NCI-H128 (cell line): ENCODE data around the gene ARAP3.

Source experiments
- DNase-seq: peaks from one replicate; lab custom pipeline; 2025; ENCODE audit not compliant: unreplicated experiment; lab: John Stamatoyannopoulos, UW

ARAP3 gene

DNA sequence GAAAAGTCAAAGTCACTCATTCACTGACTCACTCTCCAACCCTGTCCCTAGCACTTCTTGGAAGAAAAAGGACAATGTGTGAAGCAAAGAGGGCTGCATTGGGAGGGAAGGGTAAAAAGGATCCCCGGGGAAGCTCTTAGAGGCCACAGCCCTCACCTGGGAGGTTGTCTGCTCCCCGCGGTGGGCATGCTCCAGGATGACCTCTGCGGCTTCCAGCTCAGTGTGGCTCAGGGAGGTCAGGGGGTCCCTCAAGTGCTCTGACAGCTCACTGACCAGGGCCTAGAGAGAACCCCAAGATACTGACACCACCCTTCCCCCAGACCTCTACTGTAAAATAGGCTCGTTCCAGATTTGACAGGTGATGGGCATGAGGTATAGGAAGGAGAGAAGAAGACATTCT lies 34.8 kb downstream of the ARAP3 start:
- DNase-seq: no peak

DNA sequence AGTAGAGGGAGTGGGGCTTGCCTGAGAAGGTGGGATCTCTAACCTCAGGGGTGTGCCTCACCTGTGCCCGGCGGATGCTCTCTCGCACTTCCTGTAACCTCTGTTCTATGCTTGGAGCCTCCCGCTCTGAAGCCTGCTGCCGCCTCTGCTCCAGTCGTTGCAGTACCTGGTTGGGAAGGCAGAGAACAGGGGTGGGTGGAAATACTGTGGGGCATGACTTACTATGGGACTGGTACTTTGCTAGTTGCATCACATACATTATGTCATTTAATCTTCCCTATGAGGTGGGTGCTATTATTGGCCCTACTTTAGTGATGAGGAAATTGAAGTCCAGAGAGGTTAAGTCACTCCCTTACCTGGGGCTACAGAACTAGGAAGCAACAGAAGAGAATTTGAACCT lies 36.0 kb downstream of the ARAP3 start:
- DNase-seq: no peak

DNA sequence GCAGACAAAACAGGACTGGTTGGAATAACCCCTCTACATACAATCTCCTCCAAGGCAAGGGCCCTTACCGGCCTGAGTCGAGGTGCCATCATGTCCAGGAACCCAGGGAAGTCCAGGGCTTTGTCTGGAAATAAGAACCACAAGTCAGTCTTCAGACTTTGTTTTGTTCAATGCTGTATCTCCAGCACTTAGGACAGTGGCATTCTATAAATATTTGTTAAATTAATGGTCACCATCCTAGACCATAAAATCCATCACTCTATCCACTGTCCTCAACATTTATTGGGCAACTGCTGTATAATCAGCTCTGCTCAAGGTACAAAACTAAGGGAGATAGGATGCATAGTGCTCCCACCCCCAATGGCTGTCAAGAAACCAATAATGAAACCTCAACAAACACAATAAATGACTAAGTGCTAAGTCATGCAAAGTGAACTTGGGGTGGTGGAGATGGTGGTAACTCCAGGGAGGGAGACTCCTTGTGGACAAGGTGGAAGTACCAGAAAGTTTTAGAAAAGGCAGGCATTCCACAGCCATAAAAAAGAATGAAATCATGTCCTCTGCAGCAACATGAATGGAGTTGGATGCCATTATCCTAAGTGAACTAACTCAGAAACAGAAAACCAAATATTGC lies 40.3 kb downstream of the ARAP3 start:
- DNase-seq: no peak

DNA sequence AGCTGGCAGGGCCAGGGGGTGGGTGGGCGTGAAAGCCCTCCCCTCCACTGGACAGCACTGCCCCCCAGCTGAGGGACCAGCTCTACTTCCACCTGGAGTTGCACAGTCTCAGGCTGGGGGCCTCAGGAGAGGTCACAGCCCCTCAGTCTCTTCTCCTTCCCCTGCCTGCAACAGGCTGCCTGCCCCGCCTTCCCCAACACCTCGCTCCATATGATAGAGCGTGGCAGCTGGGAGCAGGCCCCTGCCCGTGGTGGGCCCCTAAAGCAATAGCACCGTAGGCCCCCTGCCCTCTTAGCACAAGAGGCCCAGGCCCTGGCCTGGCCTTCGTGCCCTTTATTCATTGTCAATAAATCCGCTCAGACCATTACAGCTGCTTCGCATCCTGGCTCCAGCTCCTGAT lies 41.3 kb downstream of the ARAP3 start:
- no peak for DNase-seq

DNA sequence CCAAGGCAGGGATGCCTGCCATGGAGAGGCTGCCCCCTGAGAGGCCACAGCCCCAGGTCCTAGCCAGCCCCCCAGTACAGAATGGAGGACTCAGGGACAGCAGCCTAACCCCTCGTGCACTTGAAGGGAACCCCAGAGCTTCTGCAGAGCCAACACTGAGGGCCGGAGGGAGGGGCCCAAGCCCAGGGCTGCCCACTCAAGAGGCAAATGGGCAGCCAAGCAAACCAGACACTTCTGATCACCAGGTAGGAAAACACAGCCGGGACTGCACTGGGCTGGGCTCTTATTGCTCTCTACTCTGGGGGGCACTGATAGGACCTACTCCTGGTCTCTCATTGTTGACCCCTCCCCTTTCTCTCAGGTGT lies 42.0 kb downstream of the ARAP3 start:
- no peak for DNase-seq

DNA sequence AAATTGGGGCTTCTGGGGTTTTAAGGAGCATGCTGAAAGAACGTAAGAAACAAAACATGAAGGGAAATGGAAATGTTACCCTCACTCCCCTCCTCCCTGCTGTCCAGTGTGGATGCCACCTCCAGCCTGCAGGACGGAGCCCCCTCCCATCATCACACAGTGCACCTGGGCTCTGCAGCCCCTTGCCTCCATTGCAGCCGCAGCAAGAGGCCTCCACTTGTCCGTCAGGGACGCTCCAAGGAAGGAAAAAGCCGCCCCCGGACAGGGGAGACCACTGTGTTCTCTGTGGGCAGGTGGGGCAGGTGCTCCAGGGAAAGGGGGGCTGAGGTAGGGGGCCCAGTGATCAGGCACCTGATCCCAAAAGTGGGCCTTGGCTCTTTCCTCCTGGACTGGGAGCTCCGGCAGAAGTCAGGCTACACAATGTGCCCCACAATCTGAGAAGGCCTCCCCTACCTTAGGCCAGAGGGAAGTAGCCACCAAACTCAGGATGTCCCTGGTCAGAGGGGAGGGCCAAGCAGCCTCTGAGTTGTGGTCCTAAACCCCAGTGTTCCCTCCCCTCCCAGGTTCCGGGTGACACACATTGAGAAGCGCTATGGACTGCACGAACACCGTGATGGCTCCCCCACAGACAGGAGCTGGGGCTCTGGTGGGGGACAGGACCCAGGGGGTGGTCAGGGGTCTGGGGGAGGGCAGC lies 42.5 kb downstream of the ARAP3 start:
- DNase-seq: no peak

DNA sequence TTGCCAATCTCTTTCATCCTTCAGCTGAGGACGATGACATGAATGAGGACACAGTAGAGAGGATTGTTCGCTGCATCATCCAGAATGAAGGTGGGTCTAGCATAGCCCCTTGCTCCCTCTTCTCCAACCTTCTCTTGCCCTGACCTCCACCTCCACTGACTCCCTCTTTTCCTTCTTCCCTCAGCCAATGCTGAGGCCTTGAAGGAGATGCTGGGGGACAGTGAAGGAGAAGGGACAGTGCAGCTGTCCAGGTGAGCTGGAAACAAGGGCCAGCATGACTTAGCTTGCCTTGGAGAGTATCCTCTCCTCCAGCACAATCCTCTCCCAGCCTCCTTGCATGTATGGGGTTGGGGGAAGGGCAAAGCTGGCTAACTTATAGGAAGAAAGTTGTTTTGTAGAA lies 43.3 kb downstream of the ARAP3 start:
- DNase-seq: no peak

DNA sequence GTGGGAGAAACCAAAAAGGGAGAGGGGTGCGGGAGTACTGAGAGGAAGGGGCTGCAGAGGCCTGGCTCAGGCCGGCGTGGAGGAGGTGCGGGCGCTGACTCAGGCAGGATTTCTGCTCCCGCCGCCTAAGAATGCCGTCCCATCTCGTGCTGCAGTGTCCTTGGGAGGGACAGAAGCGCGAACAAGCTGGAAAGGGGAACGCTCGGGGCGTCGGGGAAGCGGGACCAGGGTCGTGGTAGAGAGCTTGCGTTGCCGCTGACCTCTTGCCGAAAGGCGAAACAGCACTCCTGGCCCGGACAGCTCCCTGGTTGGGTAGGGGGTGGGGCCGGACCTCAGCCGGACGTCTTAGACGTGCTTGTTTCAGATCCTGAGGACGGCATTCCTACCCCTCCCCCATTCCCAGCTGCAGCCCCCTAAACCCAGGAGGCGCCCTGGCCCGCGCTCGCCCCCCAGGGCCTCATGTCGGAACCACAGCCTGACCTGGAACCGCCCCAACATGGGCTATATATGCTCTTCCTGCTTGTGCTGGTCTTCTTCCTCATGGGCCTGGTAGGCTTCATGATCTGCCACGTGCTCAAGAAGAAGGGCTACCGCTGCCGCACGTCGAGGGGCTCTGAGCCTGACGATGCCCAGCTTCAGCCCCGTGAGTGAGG lies 44.1 kb downstream of the ARAP3 start:
- DNase-seq: no peak

DNA sequence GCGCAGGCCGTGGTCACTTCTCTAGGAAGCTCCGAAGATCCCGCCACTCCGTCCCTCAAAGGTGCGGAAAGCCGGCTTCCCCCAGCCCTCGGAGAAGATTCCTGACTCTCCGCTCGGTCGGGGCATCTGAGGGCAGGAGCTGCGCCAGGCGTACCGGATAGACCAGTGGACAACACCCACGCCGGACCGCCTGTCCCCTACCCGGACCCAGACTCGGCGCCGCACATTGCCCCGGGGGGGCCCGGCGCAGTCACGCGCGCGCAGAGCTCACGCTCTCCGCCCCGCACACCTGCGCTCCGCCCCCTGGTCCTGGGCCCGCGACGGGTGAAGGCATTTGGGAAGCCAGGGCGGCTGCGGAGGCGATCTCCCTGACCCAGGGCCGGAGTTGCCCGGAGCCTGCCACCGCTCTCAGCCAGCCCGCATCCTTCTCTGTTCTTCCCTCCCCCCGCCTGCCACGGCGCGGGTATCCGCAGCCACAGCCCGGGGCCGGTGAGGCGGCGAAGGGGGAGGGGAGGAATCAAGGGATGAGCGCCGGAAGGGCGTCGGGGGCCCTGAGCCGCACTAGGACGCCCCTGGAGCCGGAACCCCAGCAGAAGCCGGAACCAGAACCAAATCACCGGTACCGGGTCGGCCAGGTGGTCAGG lies 44.8 kb downstream of the ARAP3 start:
- no peak for DNase-seq

DNA sequence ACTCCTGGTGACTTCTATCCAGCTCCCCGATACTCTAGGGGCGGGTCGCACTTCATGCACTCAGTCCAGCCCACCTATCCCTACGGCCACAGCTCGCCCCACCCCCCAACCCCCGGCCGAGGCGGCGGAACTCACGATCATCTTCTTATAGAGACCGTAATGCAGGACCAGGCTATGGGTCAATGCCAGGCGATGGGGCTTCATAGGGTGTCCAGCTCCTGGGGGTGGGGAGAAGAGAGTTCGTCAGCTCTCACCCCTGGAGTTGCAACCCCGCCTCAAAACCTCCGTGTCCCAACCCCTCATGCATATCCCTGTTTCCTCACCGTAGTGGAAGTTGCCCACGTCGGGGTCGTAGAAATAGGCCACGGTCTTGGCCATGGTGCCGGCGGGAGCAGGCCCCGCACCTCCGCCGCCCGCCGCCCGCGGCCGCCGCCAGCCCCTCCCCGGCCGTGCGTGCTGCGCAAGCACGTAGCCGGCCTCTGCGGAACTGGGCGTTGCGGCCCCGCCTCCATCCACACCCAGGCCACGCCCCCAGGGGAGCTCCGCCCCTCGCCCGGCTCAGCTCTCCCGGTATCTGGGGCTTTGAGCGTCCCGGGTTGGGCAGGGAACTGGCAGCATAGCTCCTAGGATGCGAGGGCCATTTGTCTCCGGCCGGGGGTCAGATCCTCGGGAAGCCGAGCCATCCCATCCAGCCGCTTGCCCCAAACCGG lies 45.5 kb downstream of the ARAP3 start, which contains the start of the genes HDAC3 and RELL2:
HDAC3 (minus strand) TSS at position 437 of the 710 bp plus-strand sequence; CDS start at position 378, 59 bp downstream.
RELL2 (plus strand) TSS at position 585 of the 710 bp plus-strand sequence. CDS start 1,229 bp downstream, outside the sequence.
- DNase-seq: peak; percentile 73

DNA sequence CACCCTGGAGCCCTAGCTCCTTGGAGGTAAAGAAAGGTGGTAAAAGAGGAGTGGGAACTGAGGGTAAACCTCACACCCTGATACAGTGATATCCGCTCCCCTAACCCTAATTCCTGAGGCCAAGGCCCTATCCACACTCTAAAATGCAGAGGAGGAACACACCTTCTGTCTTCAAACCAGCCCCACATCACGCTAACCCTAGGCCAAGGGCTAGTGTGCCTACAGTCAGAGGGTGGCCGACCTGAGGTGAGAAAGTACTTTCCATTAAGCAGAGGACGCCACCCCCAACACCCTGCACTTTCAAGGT lies 46.0 kb downstream of the ARAP3 start:
- DNase-seq: no peak

DNA sequence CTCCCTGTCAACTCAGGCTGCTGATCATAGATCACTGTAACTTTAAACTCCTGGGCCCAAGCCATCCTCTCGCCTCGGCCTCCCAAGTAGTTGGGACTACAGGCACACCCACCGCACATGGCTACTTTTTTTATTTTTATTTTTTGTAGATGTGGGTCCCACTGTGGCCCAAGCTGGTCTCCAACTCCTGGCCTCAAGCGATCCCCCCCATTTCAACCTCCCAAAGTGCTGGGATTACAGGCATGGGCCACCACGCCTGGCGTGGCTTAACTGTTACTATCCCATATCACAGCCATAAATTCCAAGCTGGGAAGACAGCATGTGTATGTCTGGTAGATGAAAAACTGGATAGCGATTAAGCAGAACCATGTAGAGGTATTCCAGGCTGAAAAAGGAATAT lies 46.4 kb downstream of the ARAP3 start:
- DNase-seq: no peak

DNA sequence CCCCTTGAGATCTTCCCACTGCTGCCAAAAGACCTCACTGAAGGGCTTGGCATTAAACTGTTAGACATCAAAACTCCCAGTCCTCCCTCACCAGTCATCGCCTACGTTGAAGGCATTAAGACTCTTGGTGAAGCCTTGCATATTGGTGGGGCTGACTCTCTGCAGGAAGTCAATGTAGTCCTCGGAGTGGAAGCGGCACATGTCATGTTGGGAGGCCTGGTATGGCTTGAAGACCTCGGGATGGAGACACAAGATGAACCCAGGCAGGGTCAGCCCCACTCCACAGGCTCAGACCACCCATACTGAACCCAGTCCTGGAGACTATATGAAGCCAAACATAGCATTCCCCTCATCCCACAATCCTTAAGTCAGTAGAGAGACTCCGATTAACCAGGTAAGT lies 47.3 kb downstream of the ARAP3 start:
- DNase-seq: no peak

DNA sequence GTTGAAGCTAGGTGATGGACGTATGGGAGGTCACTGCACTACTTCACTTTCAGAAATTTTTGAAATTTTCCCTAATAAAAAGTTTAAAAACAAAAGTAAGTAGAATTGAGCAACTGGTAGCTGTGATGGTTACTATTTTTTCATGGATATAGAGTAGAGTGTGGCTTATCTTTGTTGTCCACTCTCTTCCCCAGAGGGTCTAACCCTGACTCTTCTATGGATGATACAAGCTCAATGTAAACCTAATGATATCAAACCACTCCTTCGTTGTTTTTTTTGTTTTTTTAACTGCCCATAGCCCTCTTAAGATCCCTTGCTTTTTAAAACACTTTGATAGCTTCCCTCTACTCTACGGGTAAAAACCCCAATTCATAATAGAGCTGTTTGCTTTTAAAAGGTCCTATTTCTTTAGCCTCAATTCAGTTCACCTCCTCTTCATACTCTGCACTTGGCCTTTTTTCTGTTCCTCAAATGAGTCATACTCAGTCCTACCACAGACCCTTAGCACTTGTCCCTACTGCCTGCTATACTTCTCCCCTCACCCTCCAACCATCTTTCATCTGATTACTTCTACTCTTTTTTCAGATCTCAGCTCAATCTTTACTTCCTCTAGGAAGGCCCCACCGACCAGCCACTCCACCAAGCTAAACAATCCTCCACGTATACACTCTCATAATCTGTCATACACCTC lies 48.0 kb downstream of the ARAP3 start:
- no peak for DNase-seq

DNA sequence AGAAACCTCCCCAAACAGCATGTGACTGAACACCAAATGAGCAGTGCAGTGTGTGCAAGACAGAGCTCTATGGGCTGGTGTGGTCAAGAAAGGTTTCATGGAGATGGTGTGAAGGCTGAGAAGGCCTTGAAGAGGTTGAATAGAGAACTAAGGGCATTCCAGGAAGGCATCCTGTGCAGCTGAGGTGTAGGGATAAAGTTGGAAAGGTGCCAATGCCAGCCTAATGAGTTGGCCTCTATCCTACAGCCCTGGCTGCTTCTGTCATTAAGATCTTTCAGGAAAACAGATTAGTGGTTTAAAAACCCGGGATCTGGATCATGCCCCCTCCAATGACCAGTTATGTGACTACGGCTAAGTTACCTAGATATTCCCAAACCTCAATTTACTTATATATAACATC lies 49.4 kb downstream of the ARAP3 start:
- no peak for DNase-seq

DNA sequence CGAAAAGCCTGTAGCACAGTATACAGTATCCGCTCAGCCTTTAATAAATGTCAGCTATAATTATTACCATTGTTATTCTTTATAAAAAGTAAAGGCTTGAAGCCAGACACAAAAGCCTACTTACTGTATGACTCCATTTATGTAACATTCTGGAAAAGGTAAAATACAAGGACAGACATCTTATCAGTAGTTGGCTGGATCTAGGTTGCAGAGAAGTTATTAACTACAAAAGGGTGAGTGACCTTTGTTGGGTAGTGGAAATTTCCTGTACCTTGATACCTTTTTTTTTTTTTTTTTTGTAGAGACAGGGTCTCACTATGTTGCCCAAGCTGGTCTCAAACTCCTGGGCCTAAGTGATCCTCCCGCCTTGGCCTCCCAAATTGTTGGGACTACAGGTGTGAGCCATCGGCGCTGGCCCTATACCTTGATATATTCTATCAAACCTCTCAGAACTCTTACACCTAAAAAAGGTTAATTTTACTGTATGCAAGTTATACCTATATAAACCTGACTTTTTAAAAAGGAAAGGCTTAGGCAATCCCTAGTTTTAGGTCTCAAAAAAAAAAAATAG lies 51.4 kb downstream of the ARAP3 start:
- no peak for DNase-seq

DNA sequence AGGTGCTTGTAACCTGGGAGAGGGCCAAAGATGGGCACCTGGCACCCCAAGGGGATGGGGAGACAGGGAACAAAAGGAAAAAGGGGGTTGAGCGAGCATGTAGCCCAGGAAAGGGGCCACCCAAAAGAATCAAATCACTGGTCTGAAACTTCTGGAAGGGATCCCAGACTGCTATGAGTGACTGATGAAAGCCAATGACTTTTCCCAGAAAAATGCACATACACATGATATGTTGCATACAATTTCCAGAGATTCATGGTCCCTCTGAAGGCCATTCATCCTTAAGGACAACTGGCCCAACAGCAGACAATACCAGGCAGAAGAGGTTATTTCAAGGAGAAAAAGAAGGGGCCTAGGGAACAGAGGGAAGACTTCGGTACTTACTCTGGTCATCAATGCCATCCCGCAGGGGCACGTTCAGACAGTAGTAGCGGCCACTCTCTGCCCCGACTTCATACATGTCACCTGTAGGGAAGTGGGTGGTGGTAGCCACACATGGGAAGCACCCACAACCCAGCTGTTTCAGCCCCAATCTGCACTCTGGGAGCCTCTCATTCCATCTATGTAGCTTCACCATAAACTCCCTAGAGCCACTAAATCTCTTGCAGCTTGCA lies 53.7 kb downstream of the ARAP3 start:
- DNase-seq: no peak

DNA sequence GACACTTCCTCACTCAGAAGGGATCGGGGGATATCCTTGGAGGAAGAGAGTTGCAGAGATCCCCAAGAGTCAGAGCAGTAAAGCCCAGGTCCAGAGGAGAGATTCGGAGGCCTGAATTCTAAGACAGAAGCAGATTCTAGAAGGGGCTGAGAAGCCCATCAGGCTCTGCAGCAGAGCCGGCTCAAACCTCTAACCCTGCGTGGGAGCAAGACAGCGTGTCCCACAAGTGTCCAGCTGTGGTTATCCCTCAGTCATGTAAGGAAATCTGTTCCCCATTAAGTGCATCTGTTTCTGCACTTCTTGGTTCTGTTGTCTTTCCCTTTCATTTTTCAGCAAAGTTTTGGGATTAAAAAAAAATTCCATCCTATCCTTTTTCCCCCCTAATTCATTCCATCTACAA lies 58.4 kb downstream of the ARAP3 start:
- no peak for DNase-seq

DNA sequence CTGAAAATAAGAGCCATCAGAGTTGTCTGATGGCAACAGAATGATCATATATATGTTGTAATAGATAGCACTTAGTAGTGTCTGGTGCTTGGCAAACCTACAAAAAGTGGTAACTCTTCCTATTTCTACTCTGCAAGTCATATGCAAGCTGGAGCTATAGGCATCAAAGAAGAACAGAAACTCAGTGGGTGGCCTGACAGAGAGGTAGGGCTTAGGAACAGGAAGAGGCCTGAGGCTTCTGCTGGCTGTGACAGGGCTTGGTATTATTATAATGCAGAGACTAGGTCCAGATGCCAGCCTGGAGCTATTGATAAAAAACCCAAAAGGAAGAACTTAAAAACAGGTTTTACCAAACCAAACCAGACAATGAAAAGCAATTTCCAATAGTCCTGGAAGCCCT lies 58.8 kb downstream of the ARAP3 start:
- no peak for DNase-seq
